C4-2B (cell line): ENCODE results near the gene EHBP1.

Experiments
- H3K27ac ChIP-seq: fragments of 450-650 bp; 2 replicates; pipeline ENCODE4 v1.5.1; 2017
- CTCF ChIP-seq: fragments of 450-650 bp; conservative IDR thresholded peaks from 2 replicates; pipeline ENCODE4 v1.5.1; 2017; ENCODE audit warnings: mild to moderate bottlenecking
- ZFX ChIP-seq: fragments of 450-650 bp; IDR thresholded peaks from 2 replicates; pipeline ENCODE4 v1.6.1; 2017

The EHBP1 gene

GRCh38 chr2:62920070-62920469, 214.6 kb downstream of the EHBP1 start:
- TF ChIP-seq CTCF = no peak
- TF ChIP-seq ZFX = no peak

GRCh38 chr2:62923242-62923641, 217.7 kb downstream of the EHBP1 start:
- no peak for TF ChIP-seq ZFX
- TF ChIP-seq CTCF = no peak
- no peak overlapping the region for H3K27ac ChIP-seq

More at GRCh38 chr2:62920070-62920469, 214.6 kb downstream of the EHBP1 start:
- H3K27ac ChIP-seq = no peak overlapping the region

- no peak overlapping the region for H3K27ac ChIP-seq
- TF ChIP-seq CTCF (no peak), ZFX (no peak)
Observed at GRCh38 chr2:62923881-62924280, 218.4 kb downstream of the EHBP1 start.

GRCh38 chr2:62928015-62928414, 222.5 kb downstream of the EHBP1 start:
- TF ChIP-seq CTCF = no peak
- no peak overlapping the region for H3K27ac ChIP-seq

- TF ChIP-seq ZFX = no peak
- TF ChIP-seq CTCF = no peak
- no peak overlapping the region for H3K27ac ChIP-seq
Observed at GRCh38 chr2:62931536-62931935, 226.0 kb downstream of the EHBP1 start.

GRCh38 chr2:62933398-62933917, 227.9 kb downstream of the EHBP1 start:
- H3K27ac ChIP-seq = no peak overlapping the region
- TF ChIP-seq CTCF (no peak), ZFX (no peak)

- TF ChIP-seq ZFX = no peak
- TF ChIP-seq CTCF = no peak
- H3K27ac ChIP-seq = no peak overlapping the region
Observed at GRCh38 chr2:62934517-62934916, 229.0 kb downstream of the EHBP1 start.
